Skeletal muscle tissue (tissue), 4 donors: ENCODE measurements around the gene PRKN. TPM values are rescaled to one million over a fixed set of nuclear protein-coding genes. Genes with fewer than 3 reads are reported as not detected.
A peak's percentile ranks its signal among the peaks of the same experiment; 100 is the strongest.

Source experiments
- H3K27ac ChIP-seq: one replicate; pipeline ENCODE4 v1.7.0; 2013; ENCODE audit warnings: mild to moderate bottlenecking, low read depth, low read length, inconsistent platforms
- H3K27me3 ChIP-seq, 3 donors: one replicate each; pipeline ENCODE4 v1.7.0; 2013; ENCODE audit warnings: low read length in 3 of 3; ENCODE audit not compliant: control insufficient read depth in 3 of 3, insufficient read depth in 3 of 3
- H3K36me3 ChIP-seq, 3 donors: one replicate each; pipeline ENCODE4 v1.7.0; 2013; ENCODE audit warnings: low read length in 3 of 3; ENCODE audit not compliant: control insufficient read depth in 3 of 3, insufficient read depth in 3 of 3
- H3K4me1 ChIP-seq, 3 donors: one replicate each; pipeline ENCODE4 v1.7.0; 2013; ENCODE audit warnings: low read length in 3 of 3, mild to moderate bottlenecking in 3 of 3; ENCODE audit not compliant: control insufficient read depth in 3 of 3, insufficient read depth in 3 of 3
- H3K4me3 ChIP-seq, 3 donors: one replicate each; pipeline ENCODE4 v1.7.0; 2013; ENCODE audit warnings: low read length in 3 of 3
- H3K9ac ChIP-seq, 3 donors: one replicate each; pipeline ENCODE4 v1.7.0; 2013; ENCODE audit warnings: low read length in 3 of 3, mild to moderate bottlenecking in 3 of 3, moderate library complexity in 2 of 3, low read depth in 1 of 3
- H3K9me3 ChIP-seq, 3 donors: one replicate each; pipeline ENCODE4 v1.7.0; 2013; ENCODE audit warnings: low read length in 3 of 3; ENCODE audit not compliant: control insufficient read depth in 3 of 3
- total RNA-seq: library from RNA; depleted of rRNA; stranded (reverse); fragments of >200 nt; gene quantifications from one replicate; pipeline ENCODE4 v1.2.3, GENCODE V29; 2014
- donor health status: Osteomylitis.

The PRKN gene
- total RNA-seq, 1 donor from 2014 or later: 16.7 TPM

DNA sequence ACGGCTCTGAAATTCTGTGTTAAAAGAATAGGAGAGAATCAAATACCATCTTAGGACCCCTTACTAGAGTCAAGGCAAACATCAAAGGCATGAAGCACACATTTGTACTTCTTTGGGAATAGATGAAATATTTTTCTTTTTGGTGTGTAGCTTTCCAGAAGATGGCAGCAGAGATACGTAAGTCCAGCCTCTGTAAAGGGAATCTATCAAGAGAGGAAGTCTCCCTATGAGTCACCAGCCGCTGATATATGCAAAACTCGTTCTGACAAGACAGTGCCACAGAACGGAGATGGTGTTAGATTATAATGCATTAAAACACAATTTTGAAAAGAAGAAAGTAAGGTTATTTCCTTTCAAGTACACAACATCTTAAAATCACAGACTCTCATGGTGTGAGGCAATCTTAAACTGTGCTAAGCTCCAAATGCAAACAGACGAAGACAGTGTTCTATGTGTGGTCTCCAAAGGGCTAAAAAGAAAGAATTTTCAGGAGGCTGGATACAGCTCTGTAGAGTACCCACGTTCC lies 1333.7 kb downstream of the PRKN start:
- H3K4me3 ChIP-seq: peak overlapping the region in 2 of 3 donors; percentile 47 to 61
- H3K36me3 ChIP-seq: no peaks in the 10 kb centered on the region
- no peak overlapping the region for H3K27ac ChIP-seq
- no peaks in the 10 kb centered on the region for H3K9me3 ChIP-seq
- H3K27me3 ChIP-seq: no peaks in the 10 kb centered on the region
- H3K4me1 ChIP-seq: peaks cover 7 to 19% (median 7%) of the 10 kb centered on the region in 3 donors
- H3K9ac ChIP-seq: peak overlapping the region in 1 of 3 donors; percentile 61

DNA sequence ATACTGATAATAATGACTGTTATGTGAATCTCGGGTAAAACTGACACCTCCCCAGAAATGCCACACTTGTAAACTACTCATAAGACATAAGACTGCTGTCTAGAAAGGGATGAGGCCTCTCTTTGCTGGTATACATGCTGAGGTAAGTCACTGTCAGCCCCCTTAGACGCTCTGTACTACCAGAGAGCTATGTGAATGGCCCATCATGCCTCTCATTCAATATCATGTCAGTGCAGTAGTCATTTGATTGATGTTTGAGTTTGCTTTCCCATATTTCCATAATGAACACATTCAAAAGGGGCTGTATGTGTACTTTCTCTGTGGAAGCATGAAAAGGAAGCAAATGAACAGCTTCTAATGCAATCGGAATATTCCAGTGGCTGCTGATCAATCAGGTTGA lies 1334.3 kb downstream of the PRKN start:
- Histone ChIP-seq H3K9ac (no peak overlapping the region), H3K36me3 (no peaks in the 10 kb centered on the region), H3K9me3 (no peaks in the 10 kb centered on the region), H3K27me3 (no peaks in the 10 kb centered on the region), H3K27ac (no peak overlapping the region), H3K4me1 (peaks cover 7 to 19% (median 7%) of the 10 kb centered on the region in 3 donors), H3K4me3 (no peak overlapping the region)

DNA sequence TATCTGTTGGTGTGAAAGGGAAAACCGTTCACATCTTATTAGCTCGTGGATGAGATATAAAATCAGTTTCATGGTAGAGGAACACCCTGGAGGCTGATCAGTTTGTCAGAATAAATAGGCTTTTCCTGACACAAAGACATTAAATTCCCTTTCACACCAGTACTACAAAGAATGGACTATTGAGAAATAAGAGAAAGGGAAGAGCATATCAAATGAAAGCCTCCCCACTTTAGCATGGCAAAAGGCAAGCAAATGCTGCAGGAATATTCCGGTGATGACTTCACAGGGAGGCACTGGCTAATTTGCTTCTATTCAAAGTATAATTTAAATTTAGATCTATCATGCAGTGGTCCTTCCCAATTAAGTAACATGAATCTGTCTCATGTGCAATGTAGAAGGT lies 1337.8 kb downstream of the PRKN start:
- Histone ChIP-seq H3K9ac (no peak overlapping the region), H3K4me1 (peaks cover 0 to 8% (median 4%) of the 10 kb centered on the region in 3 donors), H3K4me3 (no peak overlapping the region), H3K9me3 (no peaks in the 10 kb centered on the region), H3K36me3 (no peaks in the 10 kb centered on the region), H3K27ac (no peak overlapping the region), H3K27me3 (no peaks in the 10 kb centered on the region)

GRCh38 chr6:161383951-161384350 lies 1343.6 kb downstream of the PRKN start:
- Histone ChIP-seq H3K9ac (no peak overlapping the region), H3K36me3 (no peaks in the 10 kb centered on the region), H3K4me3 (no peak overlapping the region), H3K9me3 (no peaks in the 10 kb centered on the region), H3K27me3 (no peaks in the 10 kb centered on the region), H3K27ac (no peak overlapping the region), H3K4me1 (no peaks in the 10 kb centered on the region)

DNA sequence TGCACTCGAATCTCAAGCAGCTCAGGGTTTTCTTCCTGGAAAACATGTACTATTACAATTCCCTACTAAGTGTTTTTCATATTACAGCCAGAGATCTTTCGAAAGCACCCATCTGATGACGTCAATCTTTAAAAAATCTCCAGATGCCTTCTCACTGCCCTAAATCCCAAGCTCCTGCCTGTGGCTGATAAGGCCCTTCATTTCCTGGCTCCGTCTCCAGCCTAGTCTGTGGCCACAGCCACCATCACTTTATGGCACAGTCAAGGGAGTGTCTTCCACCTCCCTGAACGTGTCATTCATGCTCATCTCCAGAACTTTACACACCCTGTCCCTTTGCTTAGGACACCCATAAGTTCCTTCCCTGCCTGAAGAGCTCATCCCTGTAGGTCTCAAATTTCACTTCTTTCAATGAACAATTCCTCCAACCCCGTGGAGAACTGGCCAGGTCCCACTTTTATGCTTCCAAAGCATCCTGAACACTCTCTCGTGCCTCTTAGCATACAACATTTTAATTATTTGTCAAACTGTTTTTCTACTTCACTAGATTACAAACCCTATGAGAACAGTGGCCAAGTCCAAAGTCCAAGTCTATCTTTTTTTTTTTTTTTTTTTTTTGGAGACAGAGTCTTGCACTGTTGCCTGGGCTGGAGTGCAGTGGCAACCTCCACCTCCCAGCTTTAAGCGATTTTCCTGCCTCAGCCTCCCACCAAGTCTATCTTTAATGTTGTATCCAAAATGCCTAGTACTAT lies 1347.6 kb downstream of the PRKN start:
- H3K36me3 ChIP-seq: no peaks in the 10 kb centered on the region
- H3K4me3 ChIP-seq: no peak overlapping the region
- H3K9ac ChIP-seq: no peak overlapping the region
- H3K9me3 ChIP-seq: no peaks in the 10 kb centered on the region
- H3K27ac ChIP-seq: no peak overlapping the region
- H3K4me1 ChIP-seq: peaks cover 4 to 11% (median 8%) of the 10 kb centered on the region in 3 donors
- H3K27me3 ChIP-seq: no peaks in the 10 kb centered on the region

DNA sequence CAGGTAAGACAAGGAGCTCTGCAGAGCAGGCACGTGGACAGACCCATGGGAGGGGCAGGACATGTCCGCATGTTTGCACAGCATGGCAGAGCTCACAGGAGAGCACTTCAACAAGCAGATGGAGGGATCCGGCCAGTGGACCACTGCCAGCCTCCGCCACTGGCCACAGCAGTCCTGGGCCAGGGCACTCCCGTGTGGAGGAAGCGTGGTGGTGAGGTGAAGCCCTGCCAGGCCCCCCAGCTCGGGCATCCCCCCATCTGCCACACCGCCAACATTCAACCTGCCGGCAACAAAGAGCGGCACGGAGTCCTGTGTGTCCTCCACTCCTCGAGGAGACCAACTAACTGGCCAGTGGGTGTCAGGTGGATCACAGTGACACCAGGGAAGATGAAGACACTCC lies 1349.5 kb downstream of the PRKN start:
- Histone ChIP-seq H3K4me1 (peaks cover 4 to 15% (median 12%) of the 10 kb centered on the region in 3 donors), H3K9me3 (no peaks in the 10 kb centered on the region), H3K9ac (no peak overlapping the region)

GRCh38 chr6:161377116-161377515 lies 1350.5 kb downstream of the PRKN start:
- H3K9me3 ChIP-seq: no peaks in the 10 kb centered on the region
- no peaks in the 10 kb centered on the region for H3K27me3 ChIP-seq
- no peak overlapping the region for H3K27ac ChIP-seq
- peaks cover 4 to 15% (median 12%) of the 10 kb centered on the region in 3 donors for H3K4me1 ChIP-seq
- no peak overlapping the region for H3K4me3 ChIP-seq
- H3K36me3 ChIP-seq: no peaks in the 10 kb centered on the region
- no peak overlapping the region for H3K9ac ChIP-seq

More for the DNA sequence above, 1349.5 kb downstream of the PRKN start:
- no peaks in the 10 kb centered on the region for H3K36me3 ChIP-seq
- H3K4me3 ChIP-seq: no peak overlapping the region
- no peak overlapping the region for H3K27ac ChIP-seq
- H3K27me3 ChIP-seq: no peaks in the 10 kb centered on the region

DNA sequence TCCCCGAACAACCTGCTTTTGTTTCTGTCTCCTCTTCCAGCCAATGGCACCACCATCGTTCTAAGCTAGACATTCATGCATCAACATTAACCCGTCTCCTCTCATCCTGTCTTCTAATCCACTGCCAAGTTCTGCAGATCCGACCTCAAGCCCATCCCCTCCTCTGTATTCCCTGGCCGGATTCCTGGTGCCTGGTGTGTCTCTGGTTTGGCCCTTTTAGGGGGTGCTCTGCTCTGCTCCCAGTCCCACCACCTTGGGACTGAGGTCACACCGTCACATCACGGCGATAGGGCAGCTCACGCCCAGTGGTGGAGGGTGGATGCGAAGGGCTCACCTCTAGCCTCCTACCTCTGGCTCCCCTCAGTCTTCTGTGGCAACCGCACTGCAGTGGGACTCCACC lies 1351.2 kb downstream of the PRKN start:
- Histone ChIP-seq H3K27me3 (no peaks in the 10 kb centered on the region), H3K4me3 (no peak overlapping the region), H3K27ac (no peak overlapping the region), H3K9me3 (no peaks in the 10 kb centered on the region), H3K36me3 (no peaks in the 10 kb centered on the region), H3K9ac (no peak overlapping the region), H3K4me1 (peaks cover 4 to 15% (median 12%) of the 10 kb centered on the region in 3 donors)

GRCh38 chr6:161374971-161375873 lies 1352.3 kb downstream of the PRKN start:
- peak overlapping the region in 2 of 3 donors; percentile 58 to 59 for H3K4me3 ChIP-seq

More at GRCh38 chr6:161374971-161375873, 1352.3 kb downstream of the PRKN start:
- no peaks in the 10 kb centered on the region for H3K27me3 ChIP-seq
- H3K4me1 ChIP-seq: peaks cover 4 to 15% (median 12%) of the 10 kb centered on the region in 3 donors
- H3K36me3 ChIP-seq: no peaks in the 10 kb centered on the region
- peak overlapping the region in 2 of 3 donors; percentile 37 to 64 for H3K9ac ChIP-seq
- no peak overlapping the region for H3K27ac ChIP-seq
- no peaks in the 10 kb centered on the region for H3K9me3 ChIP-seq
